ENCODE data around the gene AGAP1. TPM values are rescaled to one million over a fixed set of nuclear protein-coding genes. Genes with fewer than 3 reads are reported as not detected.

AGAP1 gene
- polyA plus RNA-seq, 2 of the 4 experiments (the other 2 are of a cell fraction) = 20.2 to 21.9 TPM

GRCh38 chr2:236130349-236130998, 636.6 kb downstream of the AGAP1 start (continued):
- TF ChIP-seq JUN (IDR thresholded peaks at IDR 0.05) = no peak
- no peak for TF ChIP-seq CEBPB (IDR thresholded peaks at IDR 0.05)
- TF ChIP-seq HOXB13 (CRISPR knock-in tag; IDR thresholded peaks at IDR 0.05; ENCODE audit: low read depth) = no peak
- TF ChIP-seq PHF8 (IDR thresholded peaks at IDR 0.05; ENCODE audit: borderline replicate concordance, low read depth) = no peak

- POLR2A ChIA-PET = no interaction called here
- Histone ChIP-seq H3K4me3 (no peak overlapping the region), H3K4me1 (no peaks in the 10 kb centered on the region), H3K27ac (no peak overlapping the region), H3K4me2 (no peak overlapping the region), H3K9me3 (no peaks in the 10 kb centered on the region)
- ATAC-seq (no peak), DNase-seq (ENCODE audit: low read depth in 1 of 2, low spot score in 1 of 2) (no peak), FAIRE-seq (no peak)
- CTCF ChIA-PET = interaction anchor here (1.3 to 1.7 kb wide), 2 partner anchors 32 to 46 kb away, joined by 3 to 7 read pairs; no protein-coding TSS in a partner anchor
- no peak for TF ChIP-seq ATOH8 (CRISPR knock-in tag; IDR thresholded peaks at IDR 0.05; ENCODE audit: low read depth)
- TF ChIP-seq ELK1 (IDR thresholded peaks at IDR 0.05; ENCODE audit: low read depth, low read length) = no peak
- TF ChIP-seq TFCP2L1 (CRISPR knock-in tag; IDR thresholded peaks at IDR 0.05) = no peak
- no peak for TF ChIP-seq E2F6 (IDR thresholded peaks at IDR 0.05; ENCODE audit: borderline replicate concordance, low read depth)
- 88% methylated on average over 10 of the region's 10 CpGs for WGBS (ENCODE audit: missing lambda C conversion rate)
These were observed 637.3 kb downstream of the AGAP1 start for GRCh38 chr2:236131073-236131692.

- WGBS (ENCODE audit: missing lambda C conversion rate) = 92% methylated on average over 11 of the region's 12 CpGs
These were observed 639.7 kb downstream of the AGAP1 start for GRCh38 chr2:236133410-236134012.

More at GRCh38 chr2:236133410-236134012, 639.7 kb downstream of the AGAP1 start:
- ChIA-PET CTCF (interaction anchor here (1.0 to 1.1 kb wide), 2 partner anchors 9 to 354 kb away, joined by 3 to 5 read pairs; no protein-coding TSS in a partner anchor), POLR2A (no interaction called here)
- Histone ChIP-seq H3K4me1 (no peaks in the 10 kb centered on the region), H3K27ac (no peak overlapping the region), H3K4me2 (no peak overlapping the region), H3K9me3 (no peaks in the 10 kb centered on the region), H3K4me3 (no peak overlapping the region)
- DNase-seq (ENCODE audit: low read depth in 1 of 2, low spot score in 1 of 2) (no peak), ATAC-seq (peak; percentile 43 to 67; a peak in 3 of 6 replicates), FAIRE-seq (no peak)
- no peak for TF ChIP-seq FOSB (CRISPR knock-in tag; IDR thresholded peaks at IDR 0.05)
- no peak for TF ChIP-seq RNF2 (IDR thresholded peaks at IDR 0.05; ENCODE audit: borderline replicate concordance, low read depth)
- TF ChIP-seq USF2 (IDR thresholded peaks at IDR 0.05) = no peak
- no peak for TF ChIP-seq PBX3 (IDR thresholded peaks at IDR 0.05)
- no peak for TF ChIP-seq HOXA7 (CRISPR knock-in tag; IDR thresholded peaks at IDR 0.05)
- no peak for TF ChIP-seq KDM1A (IDR thresholded peaks at IDR 0.05; ENCODE audit: low read depth)
- no peak for TF ChIP-seq HDAC2 (IDR thresholded peaks at IDR 0.05)
- TF ChIP-seq KDM5A (IDR thresholded peaks at IDR 0.05) = no peak
- no peak for TF ChIP-seq BCL3 (IDR thresholded peaks at IDR 0.05)
- no peak for TF ChIP-seq EHF (CRISPR knock-in tag; IDR thresholded peaks at IDR 0.05)
- TF ChIP-seq GATA3 (IDR thresholded peaks at IDR 0.05; ENCODE audit: borderline replicate concordance) = no peak
- TF ChIP-seq MAX (IDR thresholded peaks at IDR 0.05) = no peak
- no peak for TF ChIP-seq JUNB (IDR thresholded peaks at IDR 0.05)

All from A549 (cell line).